Stimulated activated CD4-positive, alpha-beta T cell treated with anti-CD3 and anti-CD28 coated beads, Interleukin-4, amount 100 ng/mL, for 4 hours (primary cell): ENCODE data around the gene EVC2.

Experiments
- DNase-seq, 2 experiments: peaks; one replicate each; pipeline ENCODE4 v3.0.0-alpha.2; 2020

Gene EVC2

DNA sequence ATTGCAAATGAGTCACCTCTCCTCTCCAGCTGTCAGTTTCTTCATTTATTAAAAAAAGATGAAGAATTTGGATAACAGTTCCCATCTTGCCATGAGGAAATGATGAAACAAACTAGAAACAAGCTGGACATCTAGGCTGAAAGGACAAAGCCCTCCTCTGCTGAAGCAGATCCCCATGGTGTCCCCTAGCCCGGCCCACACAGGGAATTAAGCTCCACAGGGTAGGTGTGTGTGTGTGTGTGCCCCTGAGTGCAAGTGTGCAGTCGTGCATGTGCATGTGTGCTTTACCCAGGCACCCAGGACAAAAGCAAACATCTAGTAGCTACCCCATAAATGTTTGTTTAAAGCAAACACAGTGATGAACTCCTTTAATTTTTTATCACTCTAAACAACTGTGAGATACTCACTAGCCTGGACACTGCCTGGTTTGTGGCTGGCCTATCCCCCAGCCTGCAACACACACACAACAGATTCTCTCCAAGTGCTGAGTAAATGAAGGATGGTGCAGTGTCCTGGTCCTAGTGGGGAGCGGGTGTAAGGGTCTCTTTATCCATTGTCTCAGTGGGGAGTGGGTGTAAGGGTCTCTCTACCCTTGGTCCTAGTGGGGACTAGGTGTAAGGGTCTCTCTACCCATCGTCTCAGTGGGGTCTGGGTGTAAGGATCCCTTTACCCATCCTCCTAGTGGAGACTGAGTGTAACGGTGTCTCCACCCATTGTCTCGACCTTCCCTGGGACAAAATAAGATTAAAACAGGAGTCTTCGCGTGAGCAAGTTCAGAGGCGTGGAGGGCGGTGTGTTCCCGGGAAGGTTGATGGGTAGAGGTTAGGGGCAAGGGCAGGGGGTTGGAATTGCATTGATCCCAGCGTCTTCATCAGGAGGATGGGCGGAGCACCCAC, 2.0 kb upstream of the EVC2 start:
- DNase-seq: no peak

DNA sequence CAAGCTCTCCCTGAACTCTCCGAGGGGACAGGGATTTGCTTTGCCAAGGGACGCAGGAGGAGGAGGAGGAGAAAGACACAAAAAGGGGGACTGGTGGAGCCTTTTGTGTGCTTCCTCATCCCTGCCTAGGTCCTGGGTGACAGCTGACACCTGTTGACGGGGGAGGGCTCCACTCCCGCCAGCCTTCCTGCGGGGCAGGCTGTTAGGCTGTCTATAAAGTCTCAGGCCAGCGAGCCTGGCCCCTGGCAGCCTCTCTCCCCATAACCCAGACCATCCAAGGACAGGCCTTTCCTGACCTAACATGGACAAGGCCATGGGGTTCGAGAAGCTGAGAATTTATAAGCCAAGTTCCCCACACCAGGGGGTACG, 832 bp upstream of the EVC2 start:
- DNase-seq: no peak

DNA sequence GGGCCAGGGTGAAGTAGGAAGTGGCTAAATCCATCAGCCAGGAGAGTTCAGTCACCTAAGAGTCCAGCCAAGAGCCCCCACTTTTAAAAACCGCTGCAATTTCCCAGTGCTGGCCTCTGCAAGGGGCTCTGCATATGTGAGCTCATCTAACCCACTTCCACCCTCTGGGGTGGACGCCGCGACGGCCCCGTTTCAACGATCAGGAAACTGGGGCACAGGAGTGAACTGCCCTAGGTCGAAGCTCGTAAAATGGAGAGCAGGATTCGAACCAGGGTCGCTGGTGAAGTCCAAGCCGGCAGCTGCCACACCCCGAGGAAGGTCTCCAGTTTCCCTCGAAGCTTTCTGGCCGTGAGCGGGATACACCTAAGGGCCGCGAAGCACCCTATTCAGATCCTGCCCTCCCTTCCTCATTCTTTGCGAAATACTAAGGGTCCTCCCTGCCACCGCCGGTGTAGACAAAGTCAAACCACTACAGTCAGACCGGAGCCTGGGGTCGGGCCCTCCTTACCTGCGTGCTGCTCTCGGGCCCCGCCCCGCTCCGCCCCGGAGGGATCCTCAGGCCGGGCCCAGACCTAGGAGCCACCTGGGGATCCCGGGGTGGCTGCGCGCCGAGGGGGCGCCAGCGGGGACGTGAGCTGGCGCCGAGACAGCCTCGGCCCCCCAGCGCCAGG, 446 bp downstream of the EVC2 start:
- DNase-seq: no peak

DNA sequence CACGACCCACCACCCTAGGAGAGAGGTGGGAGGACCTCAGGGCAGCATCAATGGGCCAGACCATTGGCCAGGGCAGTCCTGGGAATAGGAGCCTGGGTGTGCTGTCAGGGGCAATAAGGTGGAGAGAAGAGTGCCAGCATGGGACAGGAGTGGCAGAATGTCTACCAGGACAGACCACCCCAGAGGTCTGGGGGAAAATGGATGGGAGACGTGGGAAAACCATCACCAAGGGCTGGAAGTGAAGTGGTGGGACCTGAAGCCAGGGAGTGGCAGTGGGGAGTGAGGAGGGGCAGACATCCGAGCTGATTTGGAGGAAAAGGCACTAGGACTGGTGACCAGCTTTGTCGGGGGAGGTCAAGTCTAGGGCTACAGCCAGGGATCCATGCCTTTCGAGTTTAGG, 993 bp downstream of the EVC2 start:
- DNase-seq: no peak

DNA sequence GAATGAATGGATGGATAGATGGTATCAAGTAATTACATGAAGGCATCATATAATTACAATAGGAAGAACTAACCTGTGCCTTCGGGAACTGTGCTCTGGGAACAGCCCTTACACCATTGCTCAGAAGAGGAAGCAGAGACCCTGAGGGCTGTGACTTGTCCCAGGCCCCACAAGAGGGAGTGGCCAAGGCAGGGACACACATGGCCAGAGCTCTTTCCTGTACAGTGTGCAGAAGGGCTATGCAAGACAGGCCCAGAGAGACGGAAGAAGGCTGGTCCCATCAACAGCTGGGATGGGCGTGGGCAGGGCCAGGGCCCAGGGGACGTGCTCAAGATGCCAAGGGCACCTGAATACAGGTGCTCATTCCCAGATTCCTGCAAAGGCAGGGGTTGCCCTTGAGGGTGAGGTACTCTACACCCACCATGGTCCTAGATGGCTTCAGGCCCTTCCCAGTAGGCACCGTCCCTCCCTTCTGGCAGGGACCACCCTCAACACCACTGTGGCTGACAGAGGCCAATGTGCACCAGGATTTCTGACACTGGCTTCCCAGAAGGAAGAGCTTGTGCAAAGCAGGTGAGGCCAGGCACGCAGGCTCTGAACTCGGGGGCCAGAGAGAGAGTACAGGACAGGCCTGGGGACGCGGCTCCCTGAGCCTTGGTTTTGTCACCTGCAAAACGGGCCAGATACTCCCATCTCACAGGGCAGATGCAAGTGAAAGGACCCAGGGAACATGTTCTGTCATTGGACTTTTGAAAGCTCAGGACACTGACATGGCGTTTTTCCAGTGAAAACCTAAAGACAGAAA, 1.7 kb downstream of the EVC2 start:
- DNase-seq: no peak

DNA sequence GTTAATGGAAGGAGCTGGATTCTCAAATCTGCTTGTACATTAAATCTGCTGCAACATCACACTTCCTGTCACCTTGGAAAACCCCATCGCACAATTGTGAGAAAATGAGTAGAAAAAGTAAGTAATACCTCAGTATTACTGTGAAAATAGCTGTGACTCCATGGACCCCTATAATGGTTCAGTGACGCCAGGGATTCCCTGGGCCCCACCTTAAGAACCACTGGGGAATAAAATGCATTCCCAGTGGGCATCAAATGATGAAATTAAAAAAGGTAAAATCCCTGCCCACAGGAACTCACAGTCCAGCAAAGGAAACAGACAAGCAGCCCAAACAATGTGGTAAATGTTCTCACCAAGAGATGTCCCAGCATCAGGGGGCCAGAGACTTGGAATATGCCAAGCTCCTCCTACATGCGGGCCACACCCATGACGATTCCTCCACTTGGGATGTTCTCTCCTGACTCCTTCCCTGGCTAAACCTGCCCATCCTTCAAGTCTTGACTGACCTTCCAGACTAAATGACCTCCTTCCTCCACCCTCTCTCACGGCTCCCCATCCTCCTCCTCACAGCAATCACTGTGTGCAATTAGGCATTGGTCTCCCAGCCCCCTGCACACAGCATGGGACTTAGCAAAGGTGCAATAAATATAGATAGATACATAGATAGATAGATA, 2.6 kb downstream of the EVC2 start:
- no peak for DNase-seq

DNA sequence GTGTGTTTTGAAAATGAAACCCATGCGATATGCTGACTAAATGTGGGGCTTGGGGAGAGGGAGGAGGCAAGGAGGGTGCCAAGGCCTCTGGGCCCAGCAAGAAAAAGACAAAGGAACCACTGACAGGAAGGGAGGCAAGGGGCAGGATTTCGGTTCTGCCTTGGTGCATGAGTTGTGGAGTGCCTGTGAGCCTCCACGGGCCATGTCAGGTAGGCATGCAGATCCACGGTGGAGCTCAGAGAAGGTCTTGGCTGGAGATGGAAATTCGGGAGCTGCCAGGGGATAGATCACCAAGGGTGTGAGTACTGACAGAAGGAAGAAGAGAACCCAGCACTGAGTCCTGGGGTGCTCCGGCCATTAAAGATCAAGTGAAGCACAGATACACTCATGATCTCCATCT, 4.1 kb downstream of the EVC2 start:
- DNase-seq: no peak

DNA sequence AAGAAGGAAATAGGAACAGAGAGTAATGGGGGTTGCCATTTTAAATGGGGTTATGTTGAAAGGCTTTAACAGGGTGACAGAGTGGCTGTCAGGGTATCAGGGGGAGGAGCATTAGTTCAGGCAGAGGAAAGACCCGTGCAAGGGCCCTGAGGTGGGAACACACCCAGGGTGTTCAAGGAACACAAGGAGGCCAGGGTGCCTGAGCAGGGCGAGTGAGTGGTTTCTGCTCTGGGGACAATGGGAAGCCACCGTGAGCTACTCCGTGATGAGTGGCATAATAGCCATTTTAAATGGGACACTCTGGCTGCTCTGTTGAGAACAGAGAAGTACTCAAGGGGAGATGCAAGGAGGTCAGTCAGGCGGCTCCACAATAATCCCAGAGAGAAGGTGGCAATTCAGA, 4.5 kb downstream of the EVC2 start:
- no peak for DNase-seq

DNA sequence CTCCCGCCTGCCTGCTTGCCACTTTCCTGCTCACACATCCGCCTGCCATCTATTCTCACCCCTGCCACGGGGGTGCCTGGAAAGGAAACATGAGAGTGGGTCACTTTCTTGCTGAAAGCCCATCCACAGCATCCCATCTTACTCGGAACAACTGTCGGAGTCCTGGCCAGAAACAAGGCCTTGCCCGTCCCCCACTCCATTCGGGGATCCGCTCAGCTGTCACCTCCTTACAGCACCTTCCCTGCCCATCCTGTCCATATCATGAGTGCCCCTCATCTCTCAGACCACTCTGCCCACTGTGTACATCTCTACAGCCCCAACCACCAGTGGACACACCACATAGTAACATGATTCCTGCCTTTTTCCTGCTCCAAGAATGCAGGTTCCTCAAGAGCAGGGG, 6.4 kb downstream of the EVC2 start:
- no peak for DNase-seq

DNA sequence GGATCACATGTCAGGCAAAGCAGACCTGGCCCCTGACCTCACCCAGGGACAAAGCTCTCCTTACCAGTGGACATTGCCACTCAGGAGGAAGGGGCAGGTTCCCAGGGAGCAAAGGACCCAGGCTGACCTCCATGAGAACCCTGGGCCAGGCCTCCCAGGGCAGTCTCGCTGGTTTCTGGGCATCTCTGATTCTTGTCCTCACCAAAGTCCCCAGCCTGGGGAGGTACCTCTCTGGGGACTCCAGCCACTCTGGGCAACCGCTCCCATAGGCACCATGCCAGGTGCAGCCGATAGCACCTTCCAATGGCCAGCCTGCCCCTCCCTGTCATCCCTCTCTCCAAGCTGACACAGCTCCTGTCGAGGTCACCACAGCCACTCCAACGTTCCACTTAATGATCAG, 7.9 kb downstream of the EVC2 start:
- no peak for DNase-seq

DNA sequence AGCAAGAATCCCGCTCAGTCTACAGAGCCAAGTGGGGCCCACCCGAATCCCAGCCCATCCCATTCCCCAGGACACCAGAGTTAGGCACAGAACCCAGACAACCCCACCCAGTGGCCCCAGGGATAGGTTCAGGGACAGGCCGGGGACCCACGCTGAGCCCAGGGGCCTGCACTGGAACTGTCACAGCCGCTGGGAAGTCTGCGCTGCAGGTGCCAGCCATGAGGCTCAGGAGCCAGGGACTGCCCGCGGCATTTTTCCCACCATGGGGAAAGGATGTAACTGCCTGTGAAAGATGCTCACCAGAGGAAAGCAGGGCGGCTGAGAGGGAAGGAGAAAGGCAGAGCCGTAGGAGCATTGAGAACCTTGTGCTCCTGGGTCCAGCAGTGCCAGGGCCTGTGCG, 12.0 kb downstream of the EVC2 start:
- DNase-seq: no peak

DNA sequence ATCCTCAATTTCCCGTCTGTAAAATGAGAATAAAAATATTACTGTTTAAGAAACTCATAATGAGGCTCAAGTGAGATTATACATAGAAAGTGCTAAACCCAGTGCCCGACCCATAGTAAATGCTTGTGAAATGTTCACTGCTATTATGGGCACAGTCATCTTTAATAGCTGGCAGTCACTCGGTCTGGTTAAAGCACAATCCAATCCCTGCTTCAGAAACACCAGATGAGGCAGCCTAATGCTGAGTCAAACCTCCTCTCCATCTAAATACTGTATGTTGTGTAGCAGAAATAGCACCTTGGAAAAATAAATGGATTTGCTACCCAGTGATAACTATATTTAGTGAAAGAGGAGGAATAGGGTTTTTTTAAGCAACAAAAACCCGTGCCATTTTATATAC, 14.5 kb downstream of the EVC2 start:
- DNase-seq: no peak

DNA sequence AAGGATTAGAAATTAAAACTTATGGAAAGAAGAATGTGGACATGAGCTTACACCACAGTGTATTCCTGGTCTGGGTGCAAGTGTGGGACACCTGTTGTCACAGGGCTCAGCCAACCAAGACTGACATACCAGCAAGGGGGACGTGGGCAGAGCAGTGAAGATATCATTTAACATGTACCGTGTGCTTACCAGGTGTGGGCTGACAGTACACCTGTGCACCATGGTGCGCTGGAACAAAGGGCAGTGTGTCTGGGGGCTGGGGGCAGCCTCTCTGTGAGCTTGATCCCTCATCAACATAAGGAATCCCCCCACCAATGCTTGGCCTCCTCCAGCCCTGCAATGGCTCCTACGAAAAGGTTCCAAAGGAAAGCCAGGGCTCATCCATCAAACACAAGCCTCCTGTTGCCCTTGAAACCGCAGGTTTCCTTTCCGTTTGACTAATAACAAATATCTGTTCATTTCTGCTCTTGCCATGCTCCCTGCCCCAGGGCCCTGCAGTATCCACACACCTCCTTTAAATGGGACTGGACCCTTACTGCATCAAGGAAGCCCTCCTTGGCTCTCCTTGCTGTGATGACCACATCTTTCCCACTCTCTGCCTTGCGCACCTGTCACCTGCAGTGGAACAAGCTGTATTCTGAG, 16.7 kb downstream of the EVC2 start:
- DNase-seq: no peak

DNA sequence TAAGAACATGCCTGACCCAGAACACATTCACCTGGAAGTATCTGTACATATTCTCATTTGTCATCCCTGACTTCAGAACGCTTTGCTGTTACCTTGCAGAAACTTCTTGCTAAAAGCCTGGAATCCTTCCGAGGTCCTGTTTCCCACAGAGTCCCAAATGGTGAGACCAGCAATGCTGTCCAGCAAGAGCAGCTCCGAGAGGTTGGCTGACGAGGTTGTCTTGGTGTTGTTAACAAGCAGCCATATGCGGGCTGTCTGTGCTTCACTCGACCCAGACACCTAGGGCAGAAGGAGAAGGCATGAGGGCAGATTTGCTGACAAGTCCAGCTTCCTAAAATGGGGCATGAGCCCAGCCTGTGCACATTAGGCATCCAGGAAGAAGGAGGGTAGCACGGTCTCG, 19.3 kb downstream of the EVC2 start:
- no peak for DNase-seq

DNA sequence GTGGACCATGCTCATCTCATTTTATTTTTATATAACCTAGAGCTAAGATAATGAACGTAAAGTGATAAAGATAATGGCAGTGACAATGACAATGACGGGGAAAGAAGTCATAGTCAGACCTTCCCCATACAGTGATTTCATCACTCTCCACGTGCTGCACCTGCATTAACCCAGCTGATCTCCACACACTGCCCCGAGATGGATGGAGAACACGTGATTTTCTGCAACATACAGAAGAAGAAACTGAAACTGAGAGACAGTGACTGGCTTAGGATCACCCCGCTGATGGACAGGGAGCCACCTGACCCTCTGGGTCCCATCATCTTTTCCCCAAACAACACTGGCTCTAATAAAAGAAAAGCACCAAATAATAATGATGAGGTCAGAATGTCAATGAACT, 22.0 kb downstream of the EVC2 start:
- DNase-seq: no peak

DNA sequence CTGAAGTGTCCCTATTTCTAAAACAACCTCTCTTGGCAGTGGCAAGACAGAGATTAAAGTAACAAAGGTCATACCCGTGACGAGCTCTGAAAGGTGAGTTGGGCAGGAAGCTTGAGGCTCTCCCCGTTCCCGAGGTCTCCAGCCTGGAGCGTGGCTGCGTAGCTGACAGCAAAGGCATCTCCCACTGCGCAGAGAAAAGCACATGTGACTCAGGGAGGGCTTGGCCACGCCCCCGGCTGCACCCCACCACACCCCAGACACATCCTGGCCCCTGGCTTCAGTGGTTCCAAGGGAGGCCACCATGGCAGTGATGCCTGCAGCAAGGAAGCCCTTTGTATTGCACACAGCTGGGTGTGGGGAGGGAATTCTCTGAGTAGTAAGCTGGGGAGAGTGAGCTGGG, 23.1 kb downstream of the EVC2 start:
- no peak for DNase-seq

DNA sequence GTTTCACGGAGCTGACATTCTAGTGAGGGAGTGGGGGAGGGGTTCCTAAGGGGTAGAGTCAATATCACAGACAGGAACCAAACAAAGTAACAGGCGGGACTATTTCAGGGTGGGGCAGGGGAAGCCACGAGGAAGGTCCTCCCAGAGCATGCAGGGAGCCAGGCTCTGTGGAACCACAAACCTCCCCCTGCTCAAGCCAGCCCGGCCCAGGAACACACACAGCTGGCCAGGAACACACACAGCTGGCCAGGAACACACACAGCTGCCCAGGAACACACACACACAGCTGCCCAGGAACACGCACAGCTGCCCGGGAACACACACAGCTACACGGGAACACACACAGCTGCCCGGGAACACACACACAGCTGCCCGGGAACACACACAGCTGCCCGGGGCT, 24.8 kb downstream of the EVC2 start:
- DNase-seq: no peak

DNA sequence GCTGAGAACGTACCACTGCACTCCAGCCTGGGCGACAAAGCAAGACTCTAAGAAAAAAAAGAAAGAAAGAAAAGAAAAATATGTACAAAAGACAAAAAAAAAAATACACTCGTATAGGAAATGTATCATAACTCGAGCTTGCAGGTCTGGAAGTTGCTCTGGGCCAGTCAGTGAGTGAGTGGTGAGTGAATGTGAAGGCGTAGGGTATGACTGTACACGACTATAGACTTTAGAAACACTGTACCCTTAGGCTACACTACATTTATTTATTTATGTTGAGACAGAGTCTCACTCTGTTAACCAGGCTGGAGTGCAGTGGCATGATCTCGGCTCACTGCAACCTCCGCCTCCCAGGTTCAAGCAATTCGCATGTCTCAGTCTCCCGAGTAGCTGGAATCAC, 29.4 kb downstream of the EVC2 start:
- DNase-seq: no peak

DNA sequence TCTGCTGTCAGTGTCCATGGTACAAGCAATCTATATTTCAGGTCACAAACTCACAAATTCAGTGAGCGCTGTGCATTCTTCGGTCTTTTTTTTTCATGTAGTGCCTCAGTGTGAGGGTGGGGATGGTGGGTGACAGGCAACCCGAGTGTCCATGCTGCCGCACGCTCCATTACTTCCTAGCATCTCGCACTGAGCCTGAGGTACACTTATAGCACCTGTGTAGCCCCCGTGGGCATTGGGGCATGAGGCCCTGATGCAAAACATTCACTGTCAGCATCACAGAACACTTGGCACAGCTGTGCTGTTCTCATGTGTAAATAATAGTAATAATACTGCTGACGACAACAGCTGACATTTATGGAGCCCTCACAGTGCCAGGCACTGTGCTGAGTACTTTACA, 31.6 kb downstream of the EVC2 start:
- no peak for DNase-seq

DNA sequence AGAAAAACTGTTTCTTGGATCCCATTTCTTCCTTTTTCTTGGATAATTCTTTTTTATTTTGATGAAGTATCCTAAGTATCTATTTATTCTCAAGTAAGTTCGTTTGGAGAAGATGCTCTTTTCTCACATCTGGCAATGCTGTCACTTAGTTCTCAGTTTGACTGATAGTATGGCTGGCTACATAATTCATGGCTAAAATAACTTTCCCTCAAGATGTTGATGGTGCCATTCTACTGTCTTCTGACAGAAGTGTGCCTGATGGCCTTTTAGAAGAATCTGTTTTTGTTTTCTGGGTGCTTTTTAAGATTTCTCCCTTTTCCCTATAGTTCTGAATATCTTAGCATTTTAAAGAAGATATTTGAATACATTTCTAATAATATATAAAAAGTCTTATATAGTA, 41.6 kb downstream of the EVC2 start:
- no peak for DNase-seq

DNA sequence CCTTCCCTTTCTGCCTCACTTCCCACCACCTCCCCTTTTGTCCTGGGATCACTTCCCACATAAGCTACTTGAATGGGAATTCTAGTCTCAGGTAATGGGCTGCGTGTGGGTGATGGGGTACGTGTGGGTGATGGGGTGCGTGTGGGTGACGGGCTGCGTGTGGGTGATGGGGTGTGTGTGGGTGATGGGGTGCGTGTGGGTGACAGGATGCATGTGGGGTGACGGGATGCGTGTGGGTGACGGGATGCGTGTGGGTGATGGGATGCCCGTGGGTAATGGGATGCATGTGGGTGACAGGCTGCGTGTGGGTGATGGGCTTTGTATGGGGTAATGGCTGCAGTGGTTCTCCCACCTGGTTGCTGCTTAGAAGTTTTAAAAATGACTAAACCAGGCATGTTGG, 43.6 kb downstream of the EVC2 start:
- DNase-seq: no peak

DNA sequence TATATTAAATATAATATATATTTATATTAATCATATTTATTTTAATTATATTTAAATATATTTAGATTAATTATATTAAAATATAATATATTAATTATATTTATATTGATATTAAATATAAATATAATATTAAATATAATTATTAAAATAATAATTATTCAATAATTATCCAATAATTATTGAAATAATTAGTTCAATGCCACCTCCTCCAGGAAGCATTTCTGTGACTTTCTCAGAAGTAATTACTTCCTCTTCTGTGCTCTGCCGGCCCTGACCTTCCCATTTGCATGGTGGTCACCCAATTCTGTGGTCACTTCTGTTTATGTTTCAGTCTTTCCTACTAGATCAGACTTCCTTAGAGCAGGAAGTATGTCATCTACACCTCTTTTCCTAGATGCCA, 45.8 kb downstream of the EVC2 start:
- no peak for DNase-seq

DNA sequence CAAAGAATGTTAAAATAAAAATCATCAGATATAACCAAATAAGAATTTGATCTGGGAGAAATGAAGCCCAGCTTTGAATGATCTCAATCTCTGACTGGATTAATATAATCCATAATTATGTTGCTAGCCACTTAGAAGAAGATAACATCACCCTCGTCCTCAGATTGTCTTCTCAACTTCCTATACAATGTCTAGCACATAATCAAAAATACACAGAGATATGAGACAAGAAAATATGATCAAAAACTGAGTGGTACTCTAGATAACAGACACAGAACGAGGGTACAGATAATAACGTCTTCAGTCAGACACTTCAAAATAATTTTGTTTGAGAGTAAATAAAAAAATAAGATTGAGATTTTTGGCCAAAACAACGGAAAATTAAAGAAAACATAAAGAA, 47.1 kb downstream of the EVC2 start:
- DNase-seq: no peak
